Spleen (tissue), 7 donors: ENCODE measurements around the gene PLCB1.

Experiments used
- CTCF ChIP-seq, 11 experiments: fragments of 200-600 bp in 7 of 11; fragments of 450-650 bp in 4 of 11; sonication (generic) in 4 of 11; IDR thresholded peaks in 8 of 11; conservative IDR thresholded peaks in 3 of 11; 1 replicate in 7 of 11; 2 replicates in 4 of 11; pipeline versions ENCODE4 v1.4.0 to v1.8.0; 2016 to 2021; ENCODE audit warnings: antibody characterized with exemption in 11 of 11, inconsistent platforms in 4 of 11, mild to moderate bottlenecking in 1 of 11
- POLR2AphosphoS5 ChIP-seq, 3 donors: sonication (generic); formaldehyde crosslinking; IDR thresholded peaks; one replicate each; pipeline ENCODE4 v1.5.1; 2017; ENCODE audit warnings: antibody characterized with exemption in 3 of 3
- donor health status: DM: no; HTN: no; CAD: no; lungs with moderate emphysema.
- donor health status: DM: no; HTN: no; CAD: no.
- donor health status: DM: no; HTN: no; CAD: no.

- no peak for TF ChIP-seq CTCF (IDR thresholded peaks at IDR 0.05 in 8 of 11, conservative IDR thresholded peaks at IDR 0.05 in 3 of 11)
- TF ChIP-seq POLR2AphosphoS5 (IDR thresholded peaks at IDR 0.05) = no peak
Measured at GRCh38 chr20:8209061-8209460, 77.0 kb downstream of the PLCB1 start.
